Ishikawa (cell line): Measurements from ENCODE around the gene EDN2.

ENCODE experiments used
- CEBPB ChIP-seq: IDR thresholded peaks from 2 replicates; pipeline ENCODE4 v1.6.1; 2012
- CREB1 ChIP-seq: IDR thresholded peaks from 2 replicates; pipeline ENCODE4 v1.6.1; 2012; ENCODE audit warnings: low read depth
- EGR1 ChIP-seq: IDR thresholded peaks from 2 replicates; pipeline ENCODE4 v1.6.1; 2012
- EP300 ChIP-seq: IDR thresholded peaks from 2 replicates; pipeline ENCODE4 v1.6.1; 2012; ENCODE audit warnings: borderline replicate concordance
- FOXM1 ChIP-seq: IDR thresholded peaks from 2 replicates; pipeline ENCODE4 v1.6.1; 2012; ENCODE audit warnings: low read depth, borderline replicate concordance
- NFIC ChIP-seq: IDR thresholded peaks from 2 replicates; pipeline ENCODE4 v1.6.1; 2012
- RAD21 ChIP-seq: IDR thresholded peaks from 2 replicates; pipeline ENCODE4 v1.6.1; 2012; ENCODE audit warnings: low read depth
- TAF1 ChIP-seq: IDR thresholded peaks from 2 replicates; pipeline ENCODE4 v1.6.1; 2012; ENCODE audit warnings: low read depth, mild to moderate bottlenecking
- TCF12 ChIP-seq: IDR thresholded peaks from 2 replicates; pipeline ENCODE4 v1.6.1; 2012; ENCODE audit warnings: low read depth
- TEAD4 ChIP-seq: IDR thresholded peaks from 2 replicates; pipeline ENCODE4 v1.6.1; 2012
- YY1 ChIP-seq: IDR thresholded peaks from 2 replicates; pipeline ENCODE4 v1.6.1; 2012; ENCODE audit warnings: low read depth
- ZBTB7A ChIP-seq: IDR thresholded peaks from 2 replicates; pipeline ENCODE4 v1.6.1; 2012; ENCODE audit warnings: low read depth
- TF ChIP-seq, protein P1 (sequence below): IDR thresholded peaks from 2 replicates; pipeline ENCODE4 v1.6.1; 2012
- TF ChIP-seq, protein P2 (sequence below): IDR thresholded peaks from 2 replicates; pipeline ENCODE4 v1.6.1; 2012
- TF ChIP-seq, protein P3 (sequence below): IDR thresholded peaks from 2 replicates; pipeline ENCODE4 v1.6.1; 2012; ENCODE audit warnings: low read depth, mild to moderate bottlenecking

Gene EDN2

DNA sequence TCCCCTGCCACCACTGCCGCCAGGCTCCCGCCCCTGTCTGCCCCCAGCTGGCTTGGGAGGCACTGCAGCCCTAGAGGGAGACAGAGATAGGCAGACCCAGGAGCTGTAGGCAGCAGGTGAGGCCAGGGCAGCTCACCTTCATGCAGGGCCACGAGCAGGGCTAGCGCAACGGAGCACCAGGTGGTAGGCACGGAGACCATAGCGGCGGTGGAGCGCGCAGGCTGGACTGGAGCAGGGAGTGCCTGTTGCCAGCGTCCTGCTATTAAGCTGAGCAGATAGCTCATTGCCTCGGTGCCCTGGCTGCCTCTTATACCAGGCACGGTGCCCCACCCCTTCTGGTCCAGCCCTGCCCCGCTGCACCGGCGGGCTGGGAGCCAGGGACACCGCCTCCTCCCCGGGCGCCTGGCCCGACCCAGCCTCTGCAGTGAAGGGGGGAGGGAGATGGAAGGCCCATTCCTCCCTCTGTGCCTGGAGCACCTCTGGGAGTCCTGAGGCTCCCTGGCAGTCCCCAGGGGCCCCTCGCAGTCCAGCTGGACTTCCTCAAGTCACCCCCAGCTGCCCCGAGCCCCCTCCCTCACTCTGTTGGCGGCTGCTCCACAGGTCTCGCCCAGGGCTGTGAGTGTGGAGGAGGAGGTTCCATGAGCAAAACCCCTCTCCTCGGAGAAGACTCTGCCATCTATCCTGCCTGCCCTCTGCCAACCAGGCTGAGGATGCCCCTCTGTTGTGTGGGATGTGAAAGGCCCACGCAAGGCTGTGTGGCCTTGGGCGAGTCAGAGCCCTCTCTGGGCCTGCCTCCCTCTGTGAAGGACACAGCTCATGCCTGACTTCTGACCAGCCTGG lies at the start of gene EDN2:
TSS of gene EDN2 (minus strand) at position 282 of the 840 bp plus-strand sequence. CDS start at position 200, 82 bp downstream.
- no peak for TF ChIP-seq YY1
- peak; percentile 65 for TF ChIP-seq EP300
- TF ChIP-seq CEBPB = no peak
- no peak for TF ChIP-seq CREB1
- peak; percentile 46; the same call in 1 of the 2 replicates for TF ChIP-seq ZBTB7A
- TF ChIP-seq, protein P1, sequence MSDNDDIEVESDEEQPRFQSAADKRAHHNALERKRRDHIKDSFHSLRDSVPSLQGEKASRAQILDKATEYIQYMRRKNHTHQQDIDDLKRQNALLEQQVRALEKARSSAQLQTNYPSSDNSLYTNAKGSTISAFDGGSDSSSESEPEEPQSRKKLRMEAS = peak; percentile 58
- peak; percentile 45; the same call in 1 of the 2 replicates for TF ChIP-seq TEAD4
- peak; percentile 94 for TF ChIP-seq NFIC
- 0 out of 2 replicates have a peak, but pooled peaks have one; percentile 13 for TF ChIP-seq RAD21
- TF ChIP-seq TCF12 = peak; percentile 79
- TF ChIP-seq, protein P2, sequence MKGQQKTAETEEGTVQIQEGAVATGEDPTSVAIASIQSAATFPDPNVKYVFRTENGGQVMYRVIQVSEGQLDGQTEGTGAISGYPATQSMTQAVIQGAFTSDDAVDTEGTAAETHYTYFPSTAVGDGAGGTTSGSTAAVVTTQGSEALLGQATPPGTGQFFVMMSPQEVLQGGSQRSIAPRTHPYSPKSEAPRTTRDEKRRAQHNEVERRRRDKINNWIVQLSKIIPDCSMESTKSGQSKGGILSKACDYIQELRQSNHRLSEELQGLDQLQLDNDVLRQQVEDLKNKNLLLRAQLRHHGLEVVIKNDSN = peak; percentile 20; the same call in 1 of the 2 replicates

DNA sequence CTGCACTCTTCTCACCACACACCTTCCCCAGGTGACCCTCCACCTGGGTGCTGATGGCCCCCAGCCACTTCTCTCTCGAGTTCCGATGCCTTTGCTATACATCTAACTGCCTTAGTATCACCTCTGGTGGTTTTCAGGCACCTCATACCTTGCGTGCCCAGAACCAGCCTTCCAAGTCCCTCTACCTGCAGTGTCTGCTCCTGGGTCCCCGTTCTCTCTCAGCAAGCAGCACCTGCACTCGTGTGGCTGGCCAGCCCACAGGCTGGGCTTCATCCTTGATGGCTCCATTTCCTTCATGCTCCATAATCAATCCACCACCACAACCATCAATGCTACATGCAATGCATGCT lies 49.2 kb upstream of the EDN2 start:
- no peak for TF ChIP-seq NFIC
- TF ChIP-seq FOXM1 = no peak
- no peak for TF ChIP-seq EP300
- TF ChIP-seq, protein P1 = no peak
- no peak for TF ChIP-seq ZBTB7A
- TF ChIP-seq, protein P3, sequence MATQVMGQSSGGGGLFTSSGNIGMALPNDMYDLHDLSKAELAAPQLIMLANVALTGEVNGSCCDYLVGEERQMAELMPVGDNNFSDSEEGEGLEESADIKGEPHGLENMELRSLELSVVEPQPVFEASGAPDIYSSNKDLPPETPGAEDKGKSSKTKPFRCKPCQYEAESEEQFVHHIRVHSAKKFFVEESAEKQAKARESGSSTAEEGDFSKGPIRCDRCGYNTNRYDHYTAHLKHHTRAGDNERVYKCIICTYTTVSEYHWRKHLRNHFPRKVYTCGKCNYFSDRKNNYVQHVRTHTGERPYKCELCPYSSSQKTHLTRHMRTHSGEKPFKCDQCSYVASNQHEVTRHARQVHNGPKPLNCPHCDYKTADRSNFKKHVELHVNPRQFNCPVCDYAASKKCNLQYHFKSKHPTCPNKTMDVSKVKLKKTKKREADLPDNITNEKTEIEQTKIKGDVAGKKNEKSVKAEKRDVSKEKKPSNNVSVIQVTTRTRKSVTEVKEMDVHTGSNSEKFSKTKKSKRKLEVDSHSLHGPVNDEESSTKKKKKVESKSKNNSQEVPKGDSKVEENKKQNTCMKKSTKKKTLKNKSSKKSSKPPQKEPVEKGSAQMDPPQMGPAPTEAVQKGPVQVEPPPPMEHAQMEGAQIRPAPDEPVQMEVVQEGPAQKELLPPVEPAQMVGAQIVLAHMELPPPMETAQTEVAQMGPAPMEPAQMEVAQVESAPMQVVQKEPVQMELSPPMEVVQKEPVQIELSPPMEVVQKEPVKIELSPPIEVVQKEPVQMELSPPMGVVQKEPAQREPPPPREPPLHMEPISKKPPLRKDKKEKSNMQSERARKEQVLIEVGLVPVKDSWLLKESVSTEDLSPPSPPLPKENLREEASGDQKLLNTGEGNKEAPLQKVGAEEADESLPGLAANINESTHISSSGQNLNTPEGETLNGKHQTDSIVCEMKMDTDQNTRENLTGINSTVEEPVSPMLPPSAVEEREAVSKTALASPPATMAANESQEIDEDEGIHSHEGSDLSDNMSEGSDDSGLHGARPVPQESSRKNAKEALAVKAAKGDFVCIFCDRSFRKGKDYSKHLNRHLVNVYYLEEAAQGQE = no peak
- no peak for TF ChIP-seq CREB1

DNA sequence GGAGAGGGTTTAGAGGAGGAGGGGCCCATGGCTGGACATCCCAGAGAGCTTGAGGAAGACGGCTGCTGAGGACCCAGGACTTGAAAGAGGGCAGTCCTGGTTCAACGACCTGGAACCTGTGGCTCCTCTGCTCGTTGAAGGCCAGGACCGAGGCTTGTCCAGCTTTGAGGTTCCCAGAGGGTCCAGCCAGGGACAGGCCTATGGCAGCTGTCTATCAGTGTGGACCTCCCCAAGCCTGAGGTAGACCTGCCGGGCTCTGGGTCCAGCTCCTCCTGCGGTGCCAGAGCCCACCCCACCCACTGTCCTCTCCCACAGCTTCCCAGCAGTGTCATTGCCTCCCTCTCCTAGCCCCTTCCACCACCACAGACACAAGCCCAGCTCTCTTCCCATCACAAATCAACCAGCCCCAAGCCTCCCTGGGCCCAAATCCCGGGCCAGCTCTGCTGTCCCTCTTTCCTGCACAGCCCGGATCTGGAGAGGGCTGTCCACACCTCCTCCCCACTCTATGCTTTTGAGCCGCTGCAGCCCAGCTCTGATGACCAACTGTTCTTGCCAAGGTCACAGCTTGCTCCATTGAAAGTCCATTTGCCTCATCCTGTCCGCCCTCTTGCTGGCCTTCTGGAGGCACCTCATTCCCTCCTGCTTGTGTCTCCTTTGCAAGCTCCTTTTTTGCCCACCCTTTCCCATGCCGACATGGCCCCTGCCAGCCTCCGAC lies 48.7 kb upstream of the EDN2 start:
- TF ChIP-seq CEBPB = no peak
- no peak for TF ChIP-seq FOXM1
- no peak for TF ChIP-seq NFIC
- TF ChIP-seq RAD21 = no peak
- TF ChIP-seq YY1 = no peak
- no peak for TF ChIP-seq ZBTB7A
- no peak for TF ChIP-seq TCF12
- TF ChIP-seq, protein P3 = no peak
- no peak for TF ChIP-seq EP300
- no peak for TF ChIP-seq TAF1
- no peak for TF ChIP-seq TEAD4
- TF ChIP-seq, protein P1 = no peak
- no peak for TF ChIP-seq EGR1
- no peak for TF ChIP-seq CREB1
- TF ChIP-seq, protein P2 = no peak

DNA sequence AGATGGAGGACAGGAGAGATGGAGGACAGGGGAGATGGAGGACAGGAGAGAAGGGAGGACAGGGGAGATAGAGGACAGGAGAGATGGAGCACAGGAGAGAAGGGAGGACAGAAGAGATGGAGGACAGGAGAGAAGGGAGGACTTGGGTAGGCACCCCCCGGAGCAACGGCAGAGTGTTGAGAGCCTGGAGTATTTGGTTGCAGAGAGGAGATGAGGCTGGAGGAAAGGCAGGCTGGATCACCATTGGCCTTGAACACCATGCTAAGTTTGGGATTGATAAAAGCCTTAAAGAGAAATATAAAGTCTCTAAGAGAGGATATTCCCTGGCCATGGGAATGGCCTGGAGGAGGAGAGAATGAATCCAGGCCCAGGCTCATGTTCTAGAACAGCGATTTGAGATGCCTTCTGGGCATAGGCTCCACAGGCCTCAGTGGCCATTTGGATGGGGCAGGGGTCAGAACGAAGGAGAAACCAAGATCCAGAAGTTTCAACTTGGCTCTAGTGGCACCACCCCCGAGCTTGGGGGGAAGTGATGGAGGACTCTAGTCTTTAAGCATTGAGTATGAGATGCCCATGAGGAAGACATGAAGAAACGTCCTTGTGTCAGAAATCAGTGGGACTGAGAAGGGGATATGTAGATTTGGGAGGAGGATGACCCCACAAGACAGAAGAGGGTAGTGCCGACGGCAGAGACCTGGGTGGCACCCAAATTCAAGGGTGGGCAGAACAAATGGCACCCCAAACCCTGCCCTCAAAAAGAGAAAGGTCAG lies 47.9 kb upstream of the EDN2 start:
- no peak for TF ChIP-seq EP300
- no peak for TF ChIP-seq FOXM1
- TF ChIP-seq, protein P3 = no peak
- TF ChIP-seq, protein P1 = no peak
- no peak for TF ChIP-seq CEBPB
